IPS-18c (cell line): ENCODE measurements around the gene TMUB2.

Experiments
- H3K4me3 ChIP-seq: 2 replicates; pipeline ENCODE4 v1.7.0; 2013; ENCODE audit warnings: low read depth, mild to moderate bottlenecking, low read length, moderate library complexity; ENCODE audit not compliant: insufficient read depth
- H3K9me3 ChIP-seq: one replicate; pipeline ENCODE4 v1.6.1; 2013; ENCODE audit warnings: mild to moderate bottlenecking, low read length, moderate library complexity; ENCODE audit not compliant: control insufficient read depth, insufficient read depth

TMUB2 gene

DNA sequence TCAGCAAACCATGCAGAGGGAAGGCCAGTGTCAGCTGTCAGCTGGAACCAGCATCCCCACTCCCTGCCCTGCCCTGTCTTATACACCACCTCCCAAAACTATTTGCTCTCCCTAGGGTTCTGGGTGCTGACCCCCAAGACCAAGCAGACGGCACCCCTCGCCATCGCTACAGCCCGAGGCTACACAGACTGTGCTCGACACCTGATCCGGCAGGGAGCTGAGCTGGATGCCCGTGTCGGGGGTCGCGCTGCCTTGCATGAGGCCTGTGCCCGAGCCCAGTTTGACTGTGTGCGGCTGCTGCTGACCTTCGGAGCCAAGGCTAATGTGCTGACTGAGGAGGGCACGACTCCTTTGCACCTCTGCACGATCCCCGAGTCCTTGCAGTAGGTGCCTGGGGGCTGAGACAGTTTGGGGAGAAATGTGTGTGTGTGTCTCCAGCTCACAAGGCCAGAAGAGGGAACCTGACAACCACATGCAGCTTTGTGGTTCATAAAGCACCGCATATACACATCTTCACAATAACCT is 14.8 kb upstream of the TMUB2 start:
- Histone ChIP-seq H3K4me3 (no peak overlapping the region), H3K9me3 (no peaks in the 10 kb centered on the region)

DNA sequence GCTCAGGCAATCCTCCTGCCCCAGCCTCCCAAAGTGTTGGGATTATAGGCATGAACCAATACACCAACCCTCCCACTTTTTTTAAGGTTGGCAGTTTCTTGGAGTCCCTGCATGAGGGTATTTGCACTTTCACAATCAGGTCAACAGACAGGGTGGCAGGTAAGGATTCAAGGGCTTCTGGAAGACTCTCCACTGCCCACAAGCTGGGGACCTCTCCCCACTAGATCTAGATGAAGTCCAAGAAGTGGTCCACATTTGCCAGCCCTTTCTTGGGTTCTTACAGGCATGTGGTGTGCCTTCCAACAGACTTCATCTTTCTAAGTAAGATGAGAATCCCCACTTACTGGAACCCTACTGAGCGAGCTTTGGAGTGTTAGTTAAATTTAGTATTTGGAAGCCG is 12.3 kb upstream of the TMUB2 start:
- no peak overlapping the region for H3K4me3 ChIP-seq
- H3K9me3 ChIP-seq: no peaks in the 10 kb centered on the region

DNA sequence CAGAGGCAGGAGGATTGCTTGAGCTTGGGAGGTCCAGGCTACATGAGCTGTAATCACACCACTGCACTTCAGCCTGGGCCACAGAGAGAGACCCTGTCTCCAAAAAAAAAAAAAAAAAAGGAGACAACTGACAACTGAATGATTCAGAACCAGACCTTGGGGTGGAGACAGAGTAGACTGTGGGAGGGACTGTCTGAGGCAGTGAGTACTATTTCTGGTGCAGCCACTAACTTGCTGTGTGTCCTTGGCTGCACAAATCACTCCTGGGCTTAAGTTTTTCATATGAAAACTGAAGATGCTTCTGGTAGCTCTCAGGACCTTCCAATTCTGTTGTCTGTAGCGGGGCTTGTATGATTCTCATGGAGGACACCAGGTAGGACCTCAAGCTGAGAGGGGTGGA is 10.5 kb upstream of the TMUB2 start:
- Histone ChIP-seq H3K4me3 (no peak overlapping the region), H3K9me3 (no peaks in the 10 kb centered on the region)

DNA sequence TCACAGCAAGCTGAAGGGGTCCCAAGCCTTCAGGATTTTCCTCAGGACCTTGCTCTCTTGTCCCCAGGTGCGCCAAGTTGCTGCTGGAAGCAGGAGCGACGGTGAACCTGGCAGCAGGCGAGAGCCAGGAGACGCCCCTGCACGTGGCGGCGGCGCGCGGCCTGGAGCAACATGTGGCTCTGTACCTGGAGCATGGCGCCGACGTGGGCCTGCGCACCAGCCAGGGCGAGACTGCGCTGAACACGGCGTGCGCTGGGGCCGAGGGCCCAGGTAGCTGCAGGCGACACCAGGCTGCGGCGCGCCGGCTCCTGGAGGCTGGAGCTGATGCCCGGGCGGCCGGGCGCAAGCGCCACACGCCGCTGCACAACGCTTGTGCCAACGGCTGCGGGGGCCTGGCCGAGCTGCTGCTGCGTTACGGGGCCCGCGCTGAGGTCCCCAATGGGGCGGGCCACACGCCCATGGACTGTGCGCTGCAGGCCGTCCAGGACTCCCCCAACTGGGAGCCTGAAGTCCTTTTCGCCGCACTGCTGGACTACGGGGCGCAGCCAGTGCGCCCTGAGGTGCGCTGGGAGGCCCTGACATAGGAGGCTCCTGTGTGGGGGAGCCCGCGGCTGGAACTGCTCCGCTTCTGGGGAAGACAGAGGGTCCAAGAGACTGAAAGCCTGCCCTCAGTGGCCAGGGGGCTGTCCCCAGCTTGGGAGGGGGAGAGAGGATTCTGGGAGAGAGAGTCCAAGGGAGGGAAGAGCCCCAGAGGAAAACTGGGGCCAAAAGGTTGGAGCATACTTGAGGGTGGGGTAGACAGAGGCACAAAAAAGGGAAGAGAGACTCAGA is 9.9 kb upstream of the TMUB2 start:
- H3K4me3 ChIP-seq: no peak overlapping the region
- H3K9me3 ChIP-seq: no peaks in the 10 kb centered on the region

DNA sequence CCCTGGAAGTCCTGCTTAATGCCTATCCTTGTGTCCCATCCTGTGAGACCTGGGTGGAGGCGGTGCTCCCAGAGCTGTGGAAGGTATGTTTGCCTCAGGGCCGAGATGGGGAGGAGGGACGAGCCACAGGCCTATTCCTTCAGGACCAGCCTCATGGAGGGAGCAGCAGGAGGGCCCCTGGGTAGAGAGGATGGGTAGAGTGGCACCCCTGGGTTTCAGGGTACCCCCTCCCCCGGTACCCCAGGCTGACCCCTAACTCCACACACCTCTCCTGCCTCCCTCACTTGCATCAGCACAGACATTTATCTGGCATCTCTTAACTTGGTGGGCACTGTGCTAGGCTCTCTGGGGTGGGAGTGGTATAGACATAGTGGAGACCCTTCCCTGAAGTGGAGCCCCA is 9.1 kb upstream of the TMUB2 start:
- Histone ChIP-seq H3K4me3 (no peak overlapping the region), H3K9me3 (no peaks in the 10 kb centered on the region)

DNA sequence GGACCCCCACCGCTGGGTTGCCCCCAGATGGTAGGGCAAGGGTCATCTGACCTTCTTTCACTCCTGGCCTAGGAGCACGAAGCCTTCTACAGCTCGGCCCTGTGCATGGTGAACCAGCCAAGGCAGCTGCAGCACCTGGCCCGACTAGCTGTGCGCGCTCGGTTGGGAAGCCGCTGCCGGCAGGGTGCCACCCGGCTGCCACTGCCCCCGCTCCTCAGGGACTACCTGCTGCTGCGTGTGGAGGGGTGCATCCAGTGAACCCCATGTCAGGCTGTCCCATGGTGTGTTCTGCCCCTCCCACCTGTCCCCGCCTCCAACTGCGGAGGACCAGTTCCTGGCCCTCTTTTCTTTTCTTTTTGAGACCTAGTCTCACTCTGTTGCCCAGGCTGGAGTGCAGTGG is 8.6 kb upstream of the TMUB2 start:
- Histone ChIP-seq H3K9me3 (no peaks in the 10 kb centered on the region), H3K4me3 (no peak overlapping the region)

DNA sequence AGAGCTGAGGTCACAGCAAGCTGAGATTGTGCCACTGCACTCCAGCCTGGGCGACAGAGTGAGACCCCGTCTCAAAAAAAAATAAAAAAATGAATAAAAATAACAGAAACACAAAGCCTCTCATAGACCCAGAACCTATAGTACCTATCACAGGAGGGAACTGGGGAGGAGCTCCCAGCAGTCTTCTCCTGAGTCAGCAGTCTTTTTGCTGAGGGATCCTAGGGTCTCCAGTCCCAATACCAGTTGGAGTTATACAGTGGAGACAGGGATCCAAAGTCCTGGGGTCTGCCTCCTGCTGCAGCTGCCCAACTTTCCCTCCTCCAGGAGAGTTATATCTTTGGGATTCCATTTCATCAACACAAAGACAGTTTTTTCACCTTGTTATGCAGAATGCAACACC is 3.7 kb upstream of the TMUB2 start:
- no peak overlapping the region for H3K4me3 ChIP-seq
- no peaks in the 10 kb centered on the region for H3K9me3 ChIP-seq

DNA sequence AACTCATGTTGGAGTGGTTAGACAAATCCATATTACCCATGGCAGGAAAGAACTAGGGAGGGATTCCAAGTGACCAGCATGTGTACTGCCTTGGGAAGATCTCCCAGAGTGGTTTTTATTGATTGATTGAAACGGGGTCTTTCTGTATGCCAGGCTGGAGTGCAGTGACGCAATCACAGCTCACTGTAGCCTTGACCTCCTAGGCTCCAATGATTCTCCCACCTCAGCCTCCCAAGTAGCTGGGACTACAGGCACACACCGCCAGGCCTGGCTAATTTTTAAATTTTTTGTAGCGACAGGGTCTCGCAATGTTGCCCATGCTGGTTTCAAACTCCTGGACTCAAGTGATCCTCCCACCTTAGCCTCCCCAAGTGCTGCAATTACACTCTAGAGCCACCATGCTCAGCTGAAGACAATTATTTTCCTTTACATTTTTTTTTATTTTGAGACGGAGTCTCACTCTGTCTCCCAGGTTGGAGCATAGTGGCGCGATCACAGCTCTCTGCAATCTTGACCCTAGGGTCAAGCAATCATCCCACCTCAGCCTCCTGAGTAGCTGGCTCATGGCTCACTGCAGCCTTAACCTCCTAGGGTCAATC is 2.5 kb upstream of the TMUB2 start:
- Histone ChIP-seq H3K9me3 (no peaks in the 10 kb centered on the region), H3K4me3 (no peak overlapping the region)

DNA sequence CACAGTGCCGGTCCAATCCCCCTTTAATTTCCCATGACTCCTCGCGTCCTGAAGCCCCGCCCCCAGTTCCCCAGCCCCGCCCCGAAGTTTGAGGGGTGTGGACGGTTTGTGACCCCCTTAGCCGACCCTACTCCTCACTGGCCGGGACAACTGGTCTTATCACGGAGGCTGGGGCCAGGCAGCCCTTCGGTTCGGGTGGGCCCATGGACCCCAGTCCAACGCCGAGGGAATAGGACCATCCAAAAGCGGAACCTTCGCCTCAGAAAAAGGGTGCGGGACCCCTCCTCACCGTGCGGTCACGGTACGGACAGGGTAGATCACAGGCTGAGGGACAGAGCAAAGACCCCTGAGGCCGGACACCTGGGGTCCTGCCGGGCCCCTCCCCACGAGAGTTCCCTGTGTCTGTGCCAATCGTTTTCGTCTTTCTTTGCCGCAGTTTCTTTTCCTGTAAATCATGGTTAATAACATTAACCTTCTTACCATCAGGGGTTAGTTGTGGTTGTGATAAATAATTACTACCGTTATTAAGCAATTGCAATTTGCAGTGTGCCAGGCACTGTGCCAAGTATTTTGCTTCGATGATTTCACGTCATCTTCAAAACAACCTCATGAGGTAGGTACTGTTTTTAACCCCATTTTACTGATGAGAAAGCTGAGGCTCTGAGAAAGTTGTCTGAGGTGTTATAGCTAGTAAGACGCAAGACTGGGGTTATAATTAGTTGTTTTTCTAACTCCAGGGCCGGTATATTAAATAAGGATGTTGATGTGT is 543 bp downstream of the TMUB2 start:
- no peaks in the 10 kb centered on the region for H3K9me3 ChIP-seq
- peak overlapping the region; percentile 81 for H3K4me3 ChIP-seq

DNA sequence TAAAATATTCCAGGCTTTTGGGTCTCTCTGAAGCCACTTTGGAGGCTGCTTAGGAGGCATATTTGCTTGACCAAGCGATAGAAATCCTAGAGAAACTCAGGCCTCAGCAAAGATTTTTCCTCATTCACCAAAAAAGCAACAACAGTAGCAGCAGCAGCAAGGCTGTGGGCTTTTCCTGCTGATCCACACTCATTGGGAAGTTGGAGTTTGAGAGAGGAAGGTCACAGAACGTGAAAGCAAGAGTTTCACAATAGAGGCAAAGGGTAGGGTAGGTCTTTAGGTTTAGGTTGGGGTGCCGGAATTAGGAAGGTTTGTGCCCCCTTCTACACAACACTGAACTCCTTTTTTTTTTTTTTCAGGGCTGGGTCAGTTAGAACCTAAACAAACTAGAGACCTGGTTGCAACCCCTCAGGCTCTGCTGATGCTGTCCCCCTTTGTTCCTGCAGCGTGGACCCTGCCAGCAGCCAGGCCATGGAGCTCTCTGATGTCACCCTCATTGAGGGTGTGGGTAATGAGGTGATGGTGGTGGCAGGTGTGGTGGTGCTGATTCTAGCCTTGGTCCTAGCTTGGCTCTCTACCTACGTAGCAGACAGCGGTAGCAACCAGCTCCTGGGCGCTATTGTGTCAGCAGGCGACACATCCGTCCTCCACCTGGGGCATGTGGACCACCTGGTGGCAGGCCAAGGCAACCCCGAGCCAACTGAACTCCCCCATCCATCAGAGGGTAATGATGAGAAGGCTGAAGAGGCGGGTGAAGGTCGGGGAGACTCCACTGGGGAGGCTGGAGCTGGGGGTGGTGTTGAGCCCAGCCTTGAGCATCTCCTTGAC is 2.0 kb downstream of the TMUB2 start:
- Histone ChIP-seq H3K9me3 (no peaks in the 10 kb centered on the region), H3K4me3 (no peak overlapping the region)

DNA sequence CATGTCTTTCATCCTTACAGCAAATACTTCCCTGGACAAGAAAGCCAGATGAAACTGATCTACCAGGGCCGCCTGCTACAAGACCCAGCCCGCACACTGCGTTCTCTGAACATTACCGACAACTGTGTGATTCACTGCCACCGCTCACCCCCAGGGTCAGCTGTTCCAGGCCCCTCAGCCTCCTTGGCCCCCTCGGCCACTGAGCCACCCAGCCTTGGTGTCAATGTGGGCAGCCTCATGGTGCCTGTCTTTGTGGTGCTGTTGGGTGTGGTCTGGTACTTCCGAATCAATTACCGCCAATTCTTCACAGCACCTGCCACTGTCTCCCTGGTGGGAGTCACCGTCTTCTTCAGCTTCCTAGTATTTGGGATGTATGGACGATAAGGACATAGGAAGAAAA is 3.7 kb downstream of the TMUB2 start:
- no peaks in the 10 kb centered on the region for H3K9me3 ChIP-seq
- H3K4me3 ChIP-seq: no peak overlapping the region

DNA sequence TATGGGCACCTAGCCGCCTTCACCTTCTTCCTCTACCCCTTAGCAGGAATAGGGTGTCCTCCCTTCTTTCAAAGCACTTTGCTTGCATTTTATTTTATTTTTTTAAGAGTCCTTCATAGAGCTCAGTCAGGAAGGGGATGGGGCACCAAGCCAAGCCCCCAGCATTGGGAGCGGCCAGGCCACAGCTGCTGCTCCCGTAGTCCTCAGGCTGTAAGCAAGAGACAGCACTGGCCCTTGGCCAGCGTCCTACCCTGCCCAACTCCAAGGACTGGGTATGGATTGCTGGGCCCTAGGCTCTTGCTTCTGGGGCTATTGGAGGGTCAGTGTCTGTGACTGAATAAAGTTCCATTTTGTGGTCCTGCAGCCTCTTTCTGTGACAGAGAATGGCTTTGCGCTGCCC is 4.6 kb downstream of the TMUB2 start:
- Histone ChIP-seq H3K4me3 (no peak overlapping the region), H3K9me3 (no peaks in the 10 kb centered on the region)

DNA sequence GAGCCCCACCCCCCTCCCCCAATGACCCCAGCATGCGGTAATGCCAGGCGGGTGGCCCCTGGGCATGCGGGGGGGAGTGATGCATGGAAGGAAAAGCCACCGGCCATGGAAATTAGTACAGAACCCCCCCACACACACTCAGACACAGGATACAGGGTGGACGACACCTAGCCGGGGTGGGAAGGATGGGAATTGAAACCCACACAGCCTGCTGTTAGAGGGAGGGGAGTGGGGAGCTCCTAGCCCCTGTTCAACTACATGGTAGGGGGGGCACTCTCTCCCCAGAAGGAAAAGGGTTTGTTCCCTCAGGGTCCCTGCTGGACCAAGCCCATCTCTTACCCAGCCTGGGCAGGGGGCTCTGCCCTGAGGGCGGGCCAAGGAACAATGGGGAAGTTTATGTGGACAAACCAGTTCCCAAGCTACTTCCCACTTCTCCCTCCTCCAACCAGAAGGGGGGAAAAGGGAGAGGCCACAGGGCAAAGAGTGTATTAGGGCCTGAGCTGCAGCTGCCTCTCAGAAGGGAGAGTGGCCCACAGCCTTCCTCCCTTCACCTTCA is 5.2 kb downstream of the TMUB2 start:
- Histone ChIP-seq H3K9me3 (no peaks in the 10 kb centered on the region), H3K4me3 (no peak overlapping the region)

DNA sequence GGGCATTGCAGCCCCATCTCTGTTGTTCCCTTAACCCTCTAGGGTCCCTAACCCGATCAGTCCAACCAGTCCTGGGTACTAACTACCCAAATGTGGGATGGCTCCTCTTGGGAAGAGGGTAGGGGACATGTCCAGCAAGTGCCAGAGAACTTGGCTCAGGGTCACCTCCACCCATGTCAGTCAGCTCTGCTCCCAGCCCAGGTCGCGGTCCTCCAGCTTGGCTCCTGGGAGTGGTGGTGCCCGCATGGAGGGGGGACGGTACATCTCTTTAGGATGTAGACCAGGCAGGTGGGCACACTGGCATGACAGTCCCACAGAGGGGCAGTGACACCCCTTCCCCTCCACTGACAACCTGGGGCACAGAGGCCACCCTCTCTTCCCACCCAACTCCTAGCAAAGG is 6.0 kb downstream of the TMUB2 start:
- Histone ChIP-seq H3K4me3 (no peak overlapping the region), H3K9me3 (no peaks in the 10 kb centered on the region)

DNA sequence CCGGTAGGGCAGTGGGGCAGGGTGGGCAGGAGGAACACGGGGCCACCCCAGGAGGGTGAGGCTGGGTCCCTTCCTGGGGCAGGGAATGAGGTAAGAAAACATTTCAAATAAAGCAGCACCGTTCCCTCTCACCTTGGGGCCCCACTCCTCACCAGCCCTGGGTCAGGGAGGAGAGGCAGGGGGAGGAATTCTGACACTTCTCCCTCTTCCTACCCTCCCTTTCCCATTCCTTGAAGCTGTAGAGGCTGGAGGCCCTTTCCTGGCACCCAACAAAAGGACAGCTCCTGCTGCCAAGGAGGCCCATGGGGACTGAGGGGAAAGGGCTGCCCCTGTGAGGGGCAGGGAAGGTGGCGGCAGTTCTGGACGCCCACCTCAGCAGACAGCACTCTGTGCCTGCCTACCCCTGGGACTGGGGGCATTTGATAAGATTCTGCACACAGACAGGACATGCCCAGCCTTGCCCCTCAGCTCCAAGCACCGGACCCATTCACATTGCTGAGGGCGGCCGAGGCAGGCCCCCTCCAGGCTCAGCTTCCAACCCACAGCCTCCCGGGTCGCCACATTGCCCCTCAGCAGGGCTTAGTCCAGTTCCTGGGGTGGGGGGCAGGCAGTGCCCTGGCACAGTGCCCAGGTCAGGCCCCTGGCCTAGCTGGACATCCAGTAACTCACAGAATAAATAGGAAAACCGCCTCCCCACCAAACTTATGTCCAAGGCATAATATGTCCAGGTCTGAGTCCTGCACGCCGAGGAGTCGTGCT is 6.7 kb downstream of the TMUB2 start:
- Histone ChIP-seq H3K9me3 (no peaks in the 10 kb centered on the region), H3K4me3 (no peak overlapping the region)

DNA sequence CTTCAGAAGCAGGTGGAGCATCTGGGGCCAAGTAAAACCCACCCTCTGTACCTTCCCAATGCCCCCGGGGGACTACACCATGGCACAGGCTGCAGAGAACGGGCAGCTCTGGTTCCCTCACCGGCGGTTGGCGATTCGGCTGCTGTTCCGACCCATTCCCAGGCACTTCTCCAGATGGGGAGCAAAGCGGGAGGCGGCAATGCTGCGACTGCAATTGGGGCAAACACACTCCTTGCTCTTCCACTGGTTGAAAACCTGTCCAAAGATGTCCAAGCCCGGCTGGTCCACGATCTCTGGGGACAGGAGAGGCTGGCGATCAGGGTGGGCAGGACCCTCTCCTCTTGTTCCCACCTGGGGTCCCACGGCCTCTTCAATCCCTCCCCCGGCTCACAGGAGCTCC is 10.3 kb downstream of the TMUB2 start:
- no peak overlapping the region for H3K4me3 ChIP-seq
- no peaks in the 10 kb centered on the region for H3K9me3 ChIP-seq
